ENCODE results near the gene SLCO1C1.

SLCO1C1 gene

DNA sequence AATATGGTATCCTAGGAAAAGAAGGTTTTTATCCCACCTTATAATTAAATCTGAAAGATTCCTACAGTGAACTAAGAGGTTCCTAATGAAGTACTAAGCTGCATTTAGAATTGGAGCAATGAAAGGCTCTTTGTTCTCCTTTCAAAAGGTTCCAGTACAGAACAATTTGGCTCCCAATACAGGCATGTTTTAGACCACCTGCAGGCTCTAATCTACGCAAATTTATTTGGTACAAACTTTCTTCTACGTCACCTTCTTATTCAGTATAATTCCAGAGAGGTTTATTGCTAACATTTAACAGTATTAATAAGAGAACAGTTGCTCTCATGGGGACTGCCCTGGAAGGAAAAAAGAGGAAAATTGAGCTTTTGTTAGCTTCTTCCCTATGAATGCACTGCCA is 37.6 kb upstream of the SLCO1C1 start:
- Histone ChIP-seq H3K4me2 (ENCODE audit: low read length) (no peak overlapping the region), H2AFZ (no peak overlapping the region), H3K4me1 (no peaks in the 10 kb centered on the region), H3K9me3 (ENCODE audit: control insufficient read depth, low read length) (no peaks in the 10 kb centered on the region), H3K36me3 (ENCODE audit: control insufficient read depth, insufficient read depth, low read length) (no peaks in the 10 kb centered on the region), H3K27ac (no peak overlapping the region), H3K79me2 (no peaks in the 10 kb centered on the region), H3K27me3 (ENCODE audit: control insufficient read depth, insufficient read depth, low read length) (no peaks in the 10 kb centered on the region), H3K4me3 (ENCODE audit: low read depth, low read length) (no peak overlapping the region), H3K9ac (no peak overlapping the region)
- TF ChIP-seq, protein P1, sequence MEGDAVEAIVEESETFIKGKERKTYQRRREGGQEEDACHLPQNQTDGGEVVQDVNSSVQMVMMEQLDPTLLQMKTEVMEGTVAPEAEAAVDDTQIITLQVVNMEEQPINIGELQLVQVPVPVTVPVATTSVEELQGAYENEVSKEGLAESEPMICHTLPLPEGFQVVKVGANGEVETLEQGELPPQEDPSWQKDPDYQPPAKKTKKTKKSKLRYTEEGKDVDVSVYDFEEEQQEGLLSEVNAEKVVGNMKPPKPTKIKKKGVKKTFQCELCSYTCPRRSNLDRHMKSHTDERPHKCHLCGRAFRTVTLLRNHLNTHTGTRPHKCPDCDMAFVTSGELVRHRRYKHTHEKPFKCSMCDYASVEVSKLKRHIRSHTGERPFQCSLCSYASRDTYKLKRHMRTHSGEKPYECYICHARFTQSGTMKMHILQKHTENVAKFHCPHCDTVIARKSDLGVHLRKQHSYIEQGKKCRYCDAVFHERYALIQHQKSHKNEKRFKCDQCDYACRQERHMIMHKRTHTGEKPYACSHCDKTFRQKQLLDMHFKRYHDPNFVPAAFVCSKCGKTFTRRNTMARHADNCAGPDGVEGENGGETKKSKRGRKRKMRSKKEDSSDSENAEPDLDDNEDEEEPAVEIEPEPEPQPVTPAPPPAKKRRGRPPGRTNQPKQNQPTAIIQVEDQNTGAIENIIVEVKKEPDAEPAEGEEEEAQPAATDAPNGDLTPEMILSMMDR (IDR thresholded peaks at IDR 0.05): no peak

DNA sequence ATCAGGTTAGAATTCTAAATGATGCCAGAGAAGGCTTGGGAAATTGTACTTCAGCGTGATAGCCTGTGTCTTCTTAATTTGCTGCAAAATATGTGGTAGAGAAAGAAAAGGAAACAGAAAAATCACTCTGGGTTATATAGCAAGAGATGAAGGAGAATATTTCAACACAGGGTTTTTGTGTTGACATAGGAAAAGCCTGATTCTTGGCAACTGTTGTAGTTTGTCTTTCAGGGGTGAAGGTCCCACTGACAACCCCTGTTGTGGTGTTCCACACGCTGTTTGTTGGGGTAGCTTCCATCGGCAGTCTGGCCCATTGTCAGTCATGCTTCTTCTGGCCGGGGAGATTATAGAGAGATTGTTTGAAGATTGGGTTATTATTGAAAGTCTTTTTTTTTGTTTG is 13.8 kb upstream of the SLCO1C1 start:
- Histone ChIP-seq H3K36me3 (ENCODE audit: control insufficient read depth, insufficient read depth, low read length) (no peaks in the 10 kb centered on the region), H3K4me3 (ENCODE audit: low read depth, low read length) (no peak overlapping the region), H3K27ac (no peak overlapping the region), H3K79me2 (no peaks in the 10 kb centered on the region), H3K9me3 (ENCODE audit: control insufficient read depth, low read length) (no peaks in the 10 kb centered on the region), H3K4me1 (no peaks in the 10 kb centered on the region), H2AFZ (no peak overlapping the region), H3K4me2 (ENCODE audit: low read length) (no peak overlapping the region), H3K9ac (no peak overlapping the region), H3K27me3 (ENCODE audit: control insufficient read depth, insufficient read depth, low read length) (no peaks in the 10 kb centered on the region)
- TF ChIP-seq, protein P1 (IDR thresholded peaks at IDR 0.05): no peak

DNA sequence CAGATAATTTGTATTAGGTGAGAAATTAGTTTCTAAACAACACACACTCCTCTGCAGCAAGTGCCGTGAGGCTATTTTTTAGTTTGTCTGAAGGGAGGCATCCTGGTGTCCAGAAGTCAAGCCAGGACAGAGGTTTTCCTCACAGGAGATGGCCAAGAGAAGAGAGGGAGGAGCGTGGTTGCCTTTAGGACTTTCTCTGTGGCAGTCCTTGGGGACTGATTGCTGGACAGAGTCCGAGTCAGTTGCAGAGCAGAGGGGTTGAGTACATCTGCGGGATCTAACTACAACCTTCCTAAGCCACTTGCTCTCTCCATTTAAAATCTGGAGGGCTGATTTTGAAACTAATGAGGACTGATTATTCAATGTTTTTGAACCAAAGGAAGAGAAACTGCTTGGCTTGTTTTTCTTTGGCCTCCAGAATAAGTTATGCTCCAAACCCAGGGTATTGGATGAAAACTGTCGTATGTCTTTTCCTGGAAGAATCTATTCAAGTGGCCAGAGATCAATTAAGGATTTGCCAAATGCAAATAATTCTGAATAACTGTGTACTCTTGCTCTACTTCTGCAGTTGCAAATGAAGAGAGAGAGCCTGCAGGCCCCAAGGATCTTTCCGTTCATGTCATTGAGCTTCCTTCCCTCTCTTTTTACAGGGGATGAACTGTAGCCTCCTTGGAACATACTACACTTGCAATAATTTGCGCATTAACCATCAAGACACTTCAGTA is 1.2 kb downstream of the SLCO1C1 start:
- no peak overlapping the region for H3K27ac ChIP-seq
- no peaks in the 10 kb centered on the region for H3K27me3 ChIP-seq (ENCODE audit: control insufficient read depth, insufficient read depth, low read length)
- no peak overlapping the region for H2AFZ ChIP-seq
- H3K4me3 ChIP-seq (ENCODE audit: low read depth, low read length): no peak overlapping the region
- no peaks in the 10 kb centered on the region for H3K36me3 ChIP-seq (ENCODE audit: control insufficient read depth, insufficient read depth, low read length)
- H3K9me3 ChIP-seq (ENCODE audit: control insufficient read depth, low read length): no peaks in the 10 kb centered on the region
- no peaks in the 10 kb centered on the region for H3K79me2 ChIP-seq
- TF ChIP-seq, protein P1 (IDR thresholded peaks at IDR 0.05): no peak
- no peaks in the 10 kb centered on the region for H3K4me1 ChIP-seq
- no peak overlapping the region for H3K4me2 ChIP-seq (ENCODE audit: low read length)
- no peak overlapping the region for H3K9ac ChIP-seq

DNA sequence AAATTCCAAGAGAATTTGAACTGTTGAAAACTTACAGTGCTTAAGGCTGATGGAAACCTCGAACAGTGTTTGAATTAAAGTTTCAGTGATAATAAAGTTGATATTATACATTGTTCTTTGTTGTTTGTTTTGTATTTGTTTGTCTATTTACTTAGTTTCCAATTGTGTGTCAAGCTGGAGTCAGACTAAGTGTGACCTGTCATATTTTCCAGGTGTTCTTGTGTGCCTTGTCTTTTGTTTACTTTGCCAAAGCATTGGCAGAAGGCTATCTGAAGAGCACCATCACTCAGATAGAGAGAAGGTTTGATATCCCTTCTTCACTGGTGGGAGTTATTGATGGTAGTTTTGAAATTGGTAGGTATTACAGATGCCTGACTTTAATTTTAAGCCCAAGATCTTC is 6.0 kb downstream of the SLCO1C1 start:
- no peak overlapping the region for H3K4me3 ChIP-seq (ENCODE audit: low read depth, low read length)
- H3K9me3 ChIP-seq (ENCODE audit: control insufficient read depth, low read length): no peaks in the 10 kb centered on the region
- H3K36me3 ChIP-seq (ENCODE audit: control insufficient read depth, insufficient read depth, low read length): no peaks in the 10 kb centered on the region
- H2AFZ ChIP-seq: no peak overlapping the region
- no peak overlapping the region for H3K4me2 ChIP-seq (ENCODE audit: low read length)
- no peaks in the 10 kb centered on the region for H3K4me1 ChIP-seq
- H3K79me2 ChIP-seq: no peaks in the 10 kb centered on the region
- TF ChIP-seq, protein P1 (IDR thresholded peaks at IDR 0.05): no peak
- H3K9ac ChIP-seq: no peak overlapping the region
- no peak overlapping the region for H3K27ac ChIP-seq
- H3K27me3 ChIP-seq (ENCODE audit: control insufficient read depth, insufficient read depth, low read length): no peaks in the 10 kb centered on the region

DNA sequence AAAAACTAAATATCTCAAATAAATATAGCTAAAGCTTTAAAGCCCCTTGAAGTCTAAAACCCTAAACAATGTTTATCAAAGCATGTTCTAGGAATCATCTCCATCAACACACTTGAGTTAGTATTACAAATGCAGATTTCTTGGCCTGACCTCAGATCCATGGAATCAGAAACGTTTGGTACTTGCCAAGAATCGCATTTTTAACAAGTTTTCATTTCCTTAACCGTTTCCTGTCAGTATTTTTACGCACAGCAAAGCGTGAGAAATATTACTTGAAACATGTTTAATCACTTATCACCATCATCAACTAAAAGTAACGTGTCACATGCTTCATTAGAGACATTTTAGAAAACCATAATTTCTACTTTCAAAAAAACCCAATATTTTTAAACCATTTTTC is 9.7 kb downstream of the SLCO1C1 start:
- no peak overlapping the region for H3K4me2 ChIP-seq (ENCODE audit: low read length)
- H3K9ac ChIP-seq: no peak overlapping the region
- no peaks in the 10 kb centered on the region for H3K27me3 ChIP-seq (ENCODE audit: control insufficient read depth, insufficient read depth, low read length)
- H3K4me1 ChIP-seq: no peaks in the 10 kb centered on the region
- TF ChIP-seq, protein P1 (IDR thresholded peaks at IDR 0.05): no peak
- no peak overlapping the region for H2AFZ ChIP-seq
- no peak overlapping the region for H3K4me3 ChIP-seq (ENCODE audit: low read depth, low read length)
- H3K79me2 ChIP-seq: no peaks in the 10 kb centered on the region
- H3K9me3 ChIP-seq (ENCODE audit: control insufficient read depth, low read length): no peaks in the 10 kb centered on the region
- no peaks in the 10 kb centered on the region for H3K36me3 ChIP-seq (ENCODE audit: control insufficient read depth, insufficient read depth, low read length)
- H3K27ac ChIP-seq: no peak overlapping the region
